SH-SY5Y (cell line): ENCODE results near the gene AK8.

Experiments used
- GATA2 ChIP-seq: IDR thresholded peaks from 2 replicates; pipeline ENCODE4 v1.6.1; 2011; ENCODE audit warnings: mild to moderate bottlenecking, low read depth, low read length
- GATA3 ChIP-seq: IDR thresholded peaks from 2 replicates; pipeline ENCODE4 v1.6.1; 2011; ENCODE audit warnings: low read depth, mild to moderate bottlenecking, low read length, moderate library complexity

DNA sequence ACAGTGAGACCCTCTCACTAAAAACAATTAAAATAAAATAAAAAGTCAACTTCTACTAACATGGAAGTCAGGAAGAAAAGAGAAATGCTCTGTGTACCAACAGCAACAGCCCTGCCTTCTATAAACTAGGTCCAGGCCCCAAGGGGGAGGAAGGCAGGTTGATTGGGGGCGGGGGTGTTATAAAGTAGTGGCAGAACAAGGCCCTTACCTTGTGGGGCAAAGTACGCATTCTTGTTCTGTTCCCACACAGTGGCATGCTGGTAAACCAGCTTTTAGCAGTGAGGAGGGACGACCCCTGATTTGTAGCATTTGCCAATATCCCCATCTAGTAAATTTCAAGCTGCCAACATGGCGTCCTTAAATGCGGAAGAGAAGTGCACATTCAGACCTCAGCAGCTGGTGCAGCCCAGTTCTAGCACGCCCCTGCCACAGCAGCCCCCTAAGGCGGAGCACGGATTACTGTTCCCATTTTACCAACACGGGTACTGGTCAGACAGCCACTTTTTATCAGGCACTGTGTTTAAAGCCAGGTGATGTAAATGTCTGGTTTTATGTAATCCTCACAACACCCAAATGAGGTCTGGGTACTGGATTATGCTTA lies 138.3 kb downstream of the AK8 start:
- no peak for TF ChIP-seq GATA2
- TF ChIP-seq GATA3 = no peak
